Measurements from ENCODE around the gene RDH16. TPM values are rescaled to one million over a fixed set of nuclear protein-coding genes. Genes with fewer than 3 reads are reported as not detected.

The RDH16 gene
- total RNA-seq: under 1 TPM in 1 of 2 donors, not detected in 1; 0.16 TPM

GRCh38 chr12:56957229-56958052 is at the start of gene RDH16:
TSS of gene RDH16 (minus strand) at chr12:56957608. CDS start at chr12:56957462, 146 bp downstream.
- H3K36me3 ChIP-seq: no peaks in the 10 kb centered on the region
- no peaks in the 10 kb centered on the region for H3K27me3 ChIP-seq
- no peak for DNase-seq (ENCODE audit: low spot score)
- no peak for TF ChIP-seq CTCF (IDR thresholded peaks at IDR 0.05)
- H3K4me3 ChIP-seq: no peak within 1 kb of the TSS
- no peaks in the 10 kb centered on the region for H3K4me1 ChIP-seq
- peaks cover 0 to 9% of the 10 kb centered on the region in 2 donors for H3K9me3 ChIP-seq
- no peak within 1 kb of the TSS for H3K27ac ChIP-seq

GRCh38 chr12:57006809-57007475 is 49.5 kb upstream of the RDH16 start:
- Histone ChIP-seq H3K9me3 (no peaks in the 10 kb centered on the region), H3K4me1 (peaks cover 0 to 25% of the 10 kb centered on the region in 2 donors), H3K36me3 (peaks cover 26% of the 10 kb centered on the region), H3K27ac (peak overlapping the region in 1 of 2 donors; percentile 41), H3K4me3 (peak overlapping the region; percentile 90 to 96), H3K27me3 (no peaks in the 10 kb centered on the region)
- no peak for DNase-seq (ENCODE audit: low spot score)
- peak in 1 of 2 donors; percentile 9 for TF ChIP-seq CTCF (IDR thresholded peaks at IDR 0.05)

GRCh38 chr12:57005980-57006808 is 48.8 kb upstream of the RDH16 start, which contains the start of gene ZBTB39:
TSS of gene ZBTB39 (minus strand) at chr12:57006546. CDS start at chr12:57004917, 1,629 bp downstream.
- peak; percentile 57 to 67 for TF ChIP-seq CTCF (IDR thresholded peaks at IDR 0.05)
- Histone ChIP-seq H3K27ac (peak within 1 kb of the TSS; percentile 78 to 87), H3K9me3 (no peaks in the 10 kb centered on the region), H3K27me3 (no peaks in the 10 kb centered on the region), H3K4me1 (peaks cover 0 to 32% of the 10 kb centered on the region in 2 donors), H3K36me3 (peaks cover 29% of the 10 kb centered on the region), H3K4me3 (peak within 1 kb of the TSS; percentile 90 to 96)
- DNase-seq (ENCODE audit: low spot score): no peak

- peaks cover 29% of the 10 kb centered on the region for H3K36me3 ChIP-seq
Measured at GRCh38 chr12:57004651-57005050, 47.2 kb upstream of the RDH16 start.

More at GRCh38 chr12:57004651-57005050, 47.2 kb upstream of the RDH16 start:
- H3K27ac ChIP-seq: no peak overlapping the region
- no peak overlapping the region for H3K4me3 ChIP-seq
- no peaks in the 10 kb centered on the region for H3K27me3 ChIP-seq
- no peak for DNase-seq (ENCODE audit: low spot score)
- H3K4me1 ChIP-seq: peaks cover 0 to 34% of the 10 kb centered on the region in 2 donors
- H3K9me3 ChIP-seq: no peaks in the 10 kb centered on the region
- no peak for TF ChIP-seq CTCF (IDR thresholded peaks at IDR 0.05)

All from right atrium auricular region (tissue), 2 donors.